Esophagus (tissue), 2 donors: ENCODE results near the gene CYB5A. TPM values are rescaled to one million over a fixed set of nuclear protein-coding genes. Genes with fewer than 3 reads are reported as not detected.

Source experiments
- H3K27ac ChIP-seq, 2 donors: one replicate each; pipeline ENCODE4 v1.5.1; 2013; ENCODE audit warnings: low read depth in 2 of 2, mild to moderate bottlenecking in 2 of 2, inconsistent platforms in 1 of 2, low read length in 1 of 2, moderate library complexity in 1 of 2
- H3K27me3 ChIP-seq, 2 donors: one replicate each; pipeline ENCODE4 v1.6.1; 2013; ENCODE audit warnings: low read length in 2 of 2, control low read depth in 1 of 2, mild to moderate bottlenecking in 1 of 2; ENCODE audit not compliant: insufficient read depth in 2 of 2, control insufficient read depth in 1 of 2
- H3K36me3 ChIP-seq, 2 donors: one replicate each; pipeline ENCODE4 v1.6.1; 2013; ENCODE audit warnings: low read length in 1 of 2; ENCODE audit not compliant: control insufficient read depth in 2 of 2, insufficient read depth in 2 of 2
- H3K4me1 ChIP-seq, 2 donors: one replicate each; pipeline ENCODE4 v1.6.1; 2013; ENCODE audit warnings: low read length in 1 of 2; ENCODE audit not compliant: control insufficient read depth in 2 of 2, insufficient read depth in 2 of 2
- H3K4me3 ChIP-seq, 2 donors: one replicate each; pipeline ENCODE4 v1.5.1; 2013; ENCODE audit warnings: low read length in 2 of 2, mild to moderate bottlenecking in 2 of 2, low read depth in 1 of 2, moderate library complexity in 1 of 2
- H3K9me3 ChIP-seq, 2 donors: one replicate each; pipeline ENCODE4 v1.6.1; 2013; ENCODE audit warnings: mild to moderate bottlenecking in 2 of 2, low read depth in 1 of 2, low read length in 1 of 2, moderate library complexity in 1 of 2; ENCODE audit not compliant: control insufficient read depth in 2 of 2, insufficient read depth in 1 of 2
- WGBS, 2 donors: extraction: QIAGEN DNeasy Blood & Tissue Kit; methylation state at CpG; one replicate each; pipeline ENCODE4 v1.1.7; 2013; 5-methylcytosine and 5-hydroxymethylcytosine counted together
- polyA plus RNA-seq, 2 donors: library from polyadenylated mRNA; stranded (reverse); fragments of 200-250 nt; gene quantifications; one replicate each; pipeline ENCODE4 v1.2.3, GENCODE V29; 2013
- donor health status: healthy with polysubstance abuse.
- donor health status: Bipolar disorder and iron deficiency.

Gene CYB5A
- polyA plus RNA-seq, 2 donors = 37.0 to 81.5 TPM

GRCh38 chr18:74228312-74228711 is 63.5 kb downstream of the CYB5A start:
- Histone ChIP-seq H3K4me3 (no peak overlapping the region), H3K27ac (no peak overlapping the region), H3K36me3 (no peaks in the 10 kb centered on the region), H3K9me3 (no peaks in the 10 kb centered on the region), H3K4me1 (no peaks in the 10 kb centered on the region), H3K27me3 (no peaks in the 10 kb centered on the region)
- WGBS, 2 donors = 73 to 84% methylated on average over 5 of the region's 5 CpGs

DNA sequence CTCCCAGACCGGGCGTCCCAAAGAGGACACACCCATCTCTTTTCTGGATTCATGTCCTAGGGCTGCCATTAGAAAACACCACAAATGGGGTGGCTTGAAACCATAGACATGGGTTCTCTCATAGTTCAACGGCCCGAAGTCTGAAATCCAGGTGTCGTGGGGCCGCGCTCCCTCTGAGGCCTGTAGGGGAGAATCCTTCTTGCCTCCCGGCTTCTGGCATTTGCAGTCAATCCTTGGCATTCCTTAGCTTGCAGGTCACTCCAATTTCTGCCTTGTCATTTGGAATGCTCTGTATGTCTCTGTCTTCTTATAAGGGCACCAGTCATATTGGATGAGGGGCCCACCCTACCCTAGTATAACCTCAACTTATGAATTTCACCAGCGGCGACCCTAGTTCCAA is 65.1 kb downstream of the CYB5A start:
- H3K9me3 ChIP-seq = no peaks in the 10 kb centered on the region
- no peaks in the 10 kb centered on the region for H3K27me3 ChIP-seq
- no peak overlapping the region for H3K27ac ChIP-seq
- 92 to 93% methylated on average over 10 of the region's 10 CpGs for WGBS, 2 donors
- H3K4me3 ChIP-seq = no peak overlapping the region
- no peaks in the 10 kb centered on the region for H3K4me1 ChIP-seq
- no peaks in the 10 kb centered on the region for H3K36me3 ChIP-seq

- H3K27ac ChIP-seq = no peak overlapping the region
- H3K27me3 ChIP-seq = no peaks in the 10 kb centered on the region
- WGBS, 2 donors = 54 to 75% methylated on average over 4 of the region's 4 CpGs
- H3K9me3 ChIP-seq = no peaks in the 10 kb centered on the region
- H3K4me3 ChIP-seq = no peak overlapping the region
- H3K4me1 ChIP-seq = no peaks in the 10 kb centered on the region
- H3K36me3 ChIP-seq = no peaks in the 10 kb centered on the region
These were observed 65.6 kb downstream of the CYB5A start for GRCh38 chr18:74226156-74226555.

- WGBS, 2 donors = 52 to 67% methylated on average over 5 of the region's 5 CpGs
- no peak overlapping the region for H3K27ac ChIP-seq
These were observed 66.4 kb downstream of the CYB5A start for GRCh38 chr18:74225193-74225840.

GRCh38 chr18:74222710-74223494 is 68.9 kb downstream of the CYB5A start:
- no peak overlapping the region for H3K4me3 ChIP-seq
- H3K27me3 ChIP-seq = no peaks in the 10 kb centered on the region
- no peaks in the 10 kb centered on the region for H3K9me3 ChIP-seq
- WGBS, 2 donors = 67 to 75% methylated on average over 7 of the region's 7 CpGs
- H3K27ac ChIP-seq = no peak overlapping the region
- H3K4me1 ChIP-seq = no peaks in the 10 kb centered on the region
- H3K36me3 ChIP-seq = no peaks in the 10 kb centered on the region

More at GRCh38 chr18:74225193-74225840, 66.4 kb downstream of the CYB5A start:
- Histone ChIP-seq H3K27me3 (no peaks in the 10 kb centered on the region), H3K4me1 (no peaks in the 10 kb centered on the region), H3K36me3 (no peaks in the 10 kb centered on the region), H3K9me3 (no peaks in the 10 kb centered on the region), H3K4me3 (no peak overlapping the region)

DNA sequence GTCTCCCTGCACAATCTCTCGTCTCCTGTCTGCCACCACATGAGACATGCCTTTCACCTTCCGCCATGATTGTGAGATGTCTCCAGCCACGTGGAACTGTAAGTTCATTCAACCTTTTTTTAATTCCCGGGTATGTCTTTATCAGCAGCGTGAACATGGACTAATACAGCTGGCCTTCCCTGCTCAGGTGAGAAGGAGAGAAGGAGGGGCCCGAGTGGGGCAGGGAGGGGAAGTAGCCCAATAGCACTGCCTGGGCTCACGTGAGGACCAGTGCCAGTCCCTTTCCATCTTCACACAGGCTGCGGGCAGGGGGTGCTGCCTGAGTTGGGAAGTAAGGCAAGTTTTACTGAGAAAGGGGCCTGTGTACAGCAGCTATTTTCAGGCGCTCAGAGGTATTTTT is 70.7 kb downstream of the CYB5A start:
- no peaks in the 10 kb centered on the region for H3K4me1 ChIP-seq
- H3K27me3 ChIP-seq = no peaks in the 10 kb centered on the region
- 83 to 87% methylated on average over 9 of the region's 9 CpGs for WGBS, 2 donors
- no peaks in the 10 kb centered on the region for H3K9me3 ChIP-seq
- H3K36me3 ChIP-seq = no peaks in the 10 kb centered on the region
- no peak overlapping the region for H3K27ac ChIP-seq
- no peak overlapping the region for H3K4me3 ChIP-seq

DNA sequence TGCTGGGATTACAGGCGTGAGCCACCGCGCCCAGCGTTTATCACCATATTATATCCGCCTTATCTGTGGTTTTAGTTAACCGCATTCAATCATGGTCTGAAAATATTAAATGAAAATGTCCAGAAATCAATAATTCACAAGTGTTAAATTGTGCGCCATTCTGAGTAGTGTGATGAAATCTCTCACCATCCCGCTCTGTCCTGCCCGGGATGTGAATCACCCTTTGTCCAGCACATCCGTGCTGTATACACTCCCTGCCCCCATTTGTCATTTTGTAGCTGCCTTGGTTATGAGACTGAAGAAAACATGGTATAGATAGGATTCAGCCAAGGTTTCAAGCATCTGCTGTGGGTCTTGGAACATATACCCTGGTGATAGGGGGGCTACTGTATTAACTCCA is 72.7 kb downstream of the CYB5A start:
- H3K4me1 ChIP-seq = no peaks in the 10 kb centered on the region
- H3K36me3 ChIP-seq = no peaks in the 10 kb centered on the region
- no peaks in the 10 kb centered on the region for H3K27me3 ChIP-seq
- WGBS, 2 donors = 89 to 96% methylated on average over 10 of the region's 10 CpGs
- H3K9me3 ChIP-seq = no peaks in the 10 kb centered on the region
- H3K4me3 ChIP-seq = no peak overlapping the region
- H3K27ac ChIP-seq = no peak overlapping the region

GRCh38 chr18:74217476-74218143 is 74.2 kb downstream of the CYB5A start:
- no peaks in the 10 kb centered on the region for H3K4me1 ChIP-seq

DNA sequence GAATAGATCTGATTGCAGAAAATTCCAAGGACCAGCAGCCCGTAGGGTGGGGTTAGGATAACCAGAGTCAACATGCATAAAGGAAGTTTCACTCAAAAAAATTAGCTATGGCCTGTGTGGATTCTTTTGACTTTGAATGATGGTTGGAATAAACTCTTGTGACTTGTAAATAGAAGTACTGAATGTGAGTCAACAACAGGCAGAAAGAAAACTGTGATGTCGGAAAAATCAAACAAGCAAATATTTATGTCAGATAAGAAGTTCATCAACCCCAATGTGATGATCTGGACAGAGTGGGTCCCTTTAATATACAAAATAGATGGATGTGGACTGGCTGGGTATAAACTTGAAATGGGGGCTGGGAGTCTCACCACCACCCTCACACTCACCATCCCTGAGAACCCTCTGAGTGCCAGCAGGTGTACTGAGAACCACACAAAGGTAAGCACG is 75.1 kb downstream of the CYB5A start:
- Histone ChIP-seq H3K27ac (no peak overlapping the region), H3K36me3 (no peaks in the 10 kb centered on the region), H3K4me1 (no peaks in the 10 kb centered on the region), H3K4me3 (no peak overlapping the region), H3K27me3 (no peaks in the 10 kb centered on the region), H3K9me3 (no peaks in the 10 kb centered on the region)
- 71 to 81% methylated on average over 3 of the region's 3 CpGs for WGBS, 2 donors

More at GRCh38 chr18:74217476-74218143, 74.2 kb downstream of the CYB5A start:
- Histone ChIP-seq H3K9me3 (no peaks in the 10 kb centered on the region), H3K27me3 (no peaks in the 10 kb centered on the region), H3K36me3 (no peaks in the 10 kb centered on the region), H3K4me3 (no peak overlapping the region), H3K27ac (no peak overlapping the region)
- 57 to 65% methylated on average over 7 of the region's 7 CpGs for WGBS, 2 donors
